Mammary epithelial cell (primary cell): ENCODE measurements around the gene TAPBPL.

ENCODE experiments used
- EZH2 ChIP-seq: IDR thresholded peaks from 2 replicates; pipeline ENCODE4 v1.6.1; 2012; ENCODE audit warnings: low read length, inconsistent platforms, borderline replicate concordance
- TF ChIP-seq, protein P1 (sequence below), 2 donors: IDR thresholded peaks in 1 of 2; conservative IDR thresholded peaks in 1 of 2; 2 replicates each; pipeline ENCODE4 v1.5.1; 2011 to 2012; ENCODE audit warnings: inconsistent platforms in 2 of 2, low read length in 2 of 2, mild to moderate bottlenecking in 2 of 2, control low read depth in 1 of 2, low read depth in 1 of 2; ENCODE audit not compliant: insufficient read depth in 1 of 2; ENCODE audit errors: extremely low read depth in 1 of 2

DNA sequence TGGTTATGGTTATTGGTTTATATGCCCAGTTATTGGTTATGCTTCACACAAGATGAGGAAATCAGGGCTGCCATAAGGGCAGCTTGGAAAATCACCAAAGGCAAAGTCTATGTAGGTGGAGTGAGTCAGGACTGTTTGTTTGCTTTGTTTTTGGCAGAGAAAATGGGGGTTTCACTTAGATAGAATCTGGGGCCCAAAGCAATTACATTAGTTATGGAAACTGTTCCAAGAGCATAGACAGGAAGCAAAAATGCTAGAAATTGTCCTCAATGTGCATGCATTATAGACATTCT is 16.4 kb downstream of the TAPBPL start:
- TF ChIP-seq, protein P1, sequence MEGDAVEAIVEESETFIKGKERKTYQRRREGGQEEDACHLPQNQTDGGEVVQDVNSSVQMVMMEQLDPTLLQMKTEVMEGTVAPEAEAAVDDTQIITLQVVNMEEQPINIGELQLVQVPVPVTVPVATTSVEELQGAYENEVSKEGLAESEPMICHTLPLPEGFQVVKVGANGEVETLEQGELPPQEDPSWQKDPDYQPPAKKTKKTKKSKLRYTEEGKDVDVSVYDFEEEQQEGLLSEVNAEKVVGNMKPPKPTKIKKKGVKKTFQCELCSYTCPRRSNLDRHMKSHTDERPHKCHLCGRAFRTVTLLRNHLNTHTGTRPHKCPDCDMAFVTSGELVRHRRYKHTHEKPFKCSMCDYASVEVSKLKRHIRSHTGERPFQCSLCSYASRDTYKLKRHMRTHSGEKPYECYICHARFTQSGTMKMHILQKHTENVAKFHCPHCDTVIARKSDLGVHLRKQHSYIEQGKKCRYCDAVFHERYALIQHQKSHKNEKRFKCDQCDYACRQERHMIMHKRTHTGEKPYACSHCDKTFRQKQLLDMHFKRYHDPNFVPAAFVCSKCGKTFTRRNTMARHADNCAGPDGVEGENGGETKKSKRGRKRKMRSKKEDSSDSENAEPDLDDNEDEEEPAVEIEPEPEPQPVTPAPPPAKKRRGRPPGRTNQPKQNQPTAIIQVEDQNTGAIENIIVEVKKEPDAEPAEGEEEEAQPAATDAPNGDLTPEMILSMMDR (conservative IDR thresholded peaks at IDR 0.05 in 1 of 2, IDR thresholded peaks at IDR 0.05 in 1 of 2; ENCODE audit: extremely low read depth in 1 of 2, insufficient read depth in 1 of 2, low read depth in 1 of 2, low read length in 2 of 2): no peak
- no peak for TF ChIP-seq EZH2
